Measurements from ENCODE around the gene SLC15A1. TPM values are rescaled to one million over a fixed set of nuclear protein-coding genes. Genes with fewer than 3 reads are reported as not detected.

The SLC15A1 gene
- total RNA-seq, 2 experiments from 2014 or later: not detected

DNA sequence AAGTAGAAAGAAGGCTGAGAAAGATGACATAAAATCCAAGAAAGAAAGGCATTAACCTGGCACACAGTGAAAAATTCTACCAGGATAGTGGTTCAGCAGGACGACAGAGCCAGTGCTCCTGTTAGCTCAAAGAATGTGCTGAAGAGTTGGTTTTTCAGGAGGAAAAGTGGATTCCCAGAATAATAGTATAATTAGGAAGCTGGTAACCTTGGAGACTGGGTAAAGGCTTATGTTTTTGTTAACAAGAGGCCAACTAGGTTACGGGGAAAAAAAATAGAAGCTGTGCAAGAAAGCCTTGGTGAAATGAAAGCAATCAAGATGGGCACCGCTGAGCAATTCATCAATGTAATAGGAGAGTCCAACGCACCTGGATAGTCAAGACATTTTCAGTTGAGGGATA is 54.7 kb downstream of the SLC15A1 start:
- no peak overlapping the region for H3K27ac Mint-ChIP-seq
- CTCF ChIA-PET: no interaction called here
- H3K4me1 Mint-ChIP-seq: no peaks in the 10 kb centered on the region
- H3K36me3 Mint-ChIP-seq (ENCODE audit: low read depth): no peaks in the 10 kb centered on the region
- POLR2A ChIA-PET: no interaction called here
- no peak for DNase-seq
- H3K4me3 Mint-ChIP-seq: no peak overlapping the region
- no peaks in the 10 kb centered on the region for H3K9me3 Mint-ChIP-seq
- H3K27me3 Mint-ChIP-seq: peaks cover 17% of the 10 kb centered on the region

DNA sequence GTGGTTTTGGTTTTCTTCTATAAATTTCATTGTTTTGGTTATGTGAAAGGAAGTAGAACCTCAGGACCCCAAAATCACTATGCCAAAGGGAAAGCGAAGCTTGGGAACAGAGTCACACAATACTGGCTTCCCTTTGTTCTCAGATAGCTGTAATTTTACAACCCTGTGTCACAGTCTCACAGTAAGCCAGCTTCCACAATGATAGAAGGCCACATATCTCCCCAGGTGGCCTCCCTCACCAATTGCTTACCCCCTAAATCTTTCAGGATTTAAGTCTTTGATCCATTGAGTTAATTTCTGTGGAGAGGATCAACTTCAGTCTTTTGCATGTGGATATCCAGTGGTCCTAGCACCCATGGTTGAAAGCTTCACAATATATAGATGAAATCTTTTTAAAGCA is 58.7 kb downstream of the SLC15A1 start:
- CTCF ChIA-PET: no interaction called here
- Mint-ChIP-seq H3K36me3 (ENCODE audit: low read depth) (no peaks in the 10 kb centered on the region), H3K27me3 (peaks cover 3% of the 10 kb centered on the region), H3K27ac (no peak overlapping the region), H3K9me3 (no peaks in the 10 kb centered on the region), H3K4me1 (no peaks in the 10 kb centered on the region), H3K4me3 (no peak overlapping the region)
- POLR2A ChIA-PET: no interaction called here
- DNase-seq: no peak

GRCh38 chr13:98691360-98691759 is 61.1 kb downstream of the SLC15A1 start:
- Mint-ChIP-seq H3K4me1 (no peaks in the 10 kb centered on the region), H3K27me3 (peaks cover 4% of the 10 kb centered on the region), H3K9me3 (no peaks in the 10 kb centered on the region), H3K4me3 (no peak overlapping the region), H3K36me3 (ENCODE audit: low read depth) (no peaks in the 10 kb centered on the region), H3K27ac (no peak overlapping the region)
- DNase-seq: no peak
- CTCF ChIA-PET: no interaction called here
- POLR2A ChIA-PET: no interaction called here

- Mint-ChIP-seq H3K27ac (no peak overlapping the region), H3K27me3 (peaks cover 7% of the 10 kb centered on the region)
- CTCF ChIA-PET: no interaction called here
Observed at GRCh38 chr13:98690348-98691022, 62.0 kb downstream of the SLC15A1 start.

GRCh38 chr13:98689347-98689968 is 63.0 kb downstream of the SLC15A1 start:
- Mint-ChIP-seq H3K4me3 (no peak overlapping the region), H3K27me3 (peaks cover 11% of the 10 kb centered on the region), H3K36me3 (ENCODE audit: low read depth) (no peaks in the 10 kb centered on the region), H3K4me1 (no peaks in the 10 kb centered on the region), H3K9me3 (no peaks in the 10 kb centered on the region), H3K27ac (no peak overlapping the region)
- ChIA-PET POLR2A (no interaction called here), CTCF (interaction anchor here (0.8 kb wide), 1 partner anchor 18 kb away, joined by 3 read pairs; no protein-coding TSS in a partner anchor)
- DNase-seq: no peak

More at GRCh38 chr13:98690348-98691022, 62.0 kb downstream of the SLC15A1 start:
- no peaks in the 10 kb centered on the region for H3K4me1 Mint-ChIP-seq
- H3K4me3 Mint-ChIP-seq: no peak overlapping the region
- POLR2A ChIA-PET: no interaction called here
- H3K9me3 Mint-ChIP-seq: no peaks in the 10 kb centered on the region
- DNase-seq: no peak
- no peaks in the 10 kb centered on the region for H3K36me3 Mint-ChIP-seq (ENCODE audit: low read depth)

DNA sequence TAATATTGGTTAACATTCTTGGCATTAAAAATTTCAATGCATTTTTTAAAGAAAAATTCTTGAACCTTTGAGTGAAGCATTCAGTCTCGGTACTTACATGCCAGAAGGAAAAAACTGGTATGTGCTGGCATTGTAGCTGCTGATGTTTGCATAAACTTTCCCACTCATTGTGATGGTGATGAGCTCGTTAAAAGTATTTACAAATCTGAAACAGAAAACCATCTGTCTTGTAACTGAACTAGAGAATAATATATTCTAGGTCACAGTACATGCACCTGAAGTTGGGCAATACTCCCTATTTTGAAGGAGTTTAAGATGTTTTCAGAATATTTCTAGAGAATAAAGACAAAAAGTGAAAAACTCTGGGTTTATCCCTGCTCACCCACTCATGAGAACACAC is 64.1 kb downstream of the SLC15A1 start:
- ChIA-PET POLR2A (no interaction called here), CTCF (interaction anchor here (1.0 to 1.2 kb wide), 2 partner anchors 154 to 343 kb away, joined by 3 read pairs; no protein-coding TSS in a partner anchor)
- Mint-ChIP-seq H3K4me3 (no peak overlapping the region), H3K27ac (no peak overlapping the region), H3K27me3 (peaks cover 11% of the 10 kb centered on the region), H3K36me3 (ENCODE audit: low read depth) (no peaks in the 10 kb centered on the region), H3K9me3 (no peaks in the 10 kb centered on the region), H3K4me1 (no peaks in the 10 kb centered on the region)
- no peak for DNase-seq

- Mint-ChIP-seq H3K4me1 (no peaks in the 10 kb centered on the region), H3K27me3 (peaks cover 11% of the 10 kb centered on the region), H3K36me3 (ENCODE audit: low read depth) (no peaks in the 10 kb centered on the region), H3K9me3 (no peaks in the 10 kb centered on the region), H3K27ac (no peak overlapping the region), H3K4me3 (no peak overlapping the region)
- CTCF ChIA-PET: interaction anchor here (2.0 kb wide), 1 partner anchor 14 kb away, joined by 6 read pairs; no protein-coding TSS in a partner anchor
- DNase-seq: no peak
- POLR2A ChIA-PET: no interaction called here
Observed at GRCh38 chr13:98687319-98687718, 65.2 kb downstream of the SLC15A1 start.

DNA sequence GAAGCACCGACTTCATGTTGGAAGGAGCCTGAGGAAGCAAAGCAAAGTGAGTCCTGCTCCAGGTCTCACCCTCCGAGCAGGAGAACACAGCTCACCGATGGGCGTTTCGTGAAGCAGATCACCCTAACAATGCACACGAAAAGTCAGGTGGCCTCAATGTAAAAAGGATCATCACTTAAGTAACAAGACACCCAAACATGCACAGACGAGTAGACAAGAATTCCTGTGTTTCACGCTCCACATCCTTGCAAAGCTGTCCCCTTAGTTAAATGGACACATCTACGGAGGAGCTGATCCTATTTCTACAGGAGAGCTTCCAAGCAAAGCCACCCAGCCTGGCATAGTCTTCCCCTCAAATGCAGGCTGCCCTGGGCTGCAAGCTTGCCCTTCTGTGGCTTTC is 66.2 kb downstream of the SLC15A1 start:
- POLR2A ChIA-PET: no interaction called here
- Mint-ChIP-seq H3K27ac (no peak overlapping the region), H3K4me3 (no peak overlapping the region), H3K36me3 (ENCODE audit: low read depth) (no peaks in the 10 kb centered on the region), H3K9me3 (no peaks in the 10 kb centered on the region), H3K4me1 (no peaks in the 10 kb centered on the region), H3K27me3 (peaks cover 13% of the 10 kb centered on the region)
- CTCF ChIA-PET: interaction anchor here (0.6 to 2.0 kb wide), 2 partner anchors 13 to 319 kb away, joined by 4 to 6 read pairs; no protein-coding TSS in a partner anchor
- DNase-seq: no peak

- Mint-ChIP-seq H3K4me1 (no peaks in the 10 kb centered on the region), H3K4me3 (no peak overlapping the region), H3K36me3 (ENCODE audit: low read depth) (no peaks in the 10 kb centered on the region), H3K9me3 (no peaks in the 10 kb centered on the region), H3K27me3 (peaks cover 14% of the 10 kb centered on the region), H3K27ac (no peak overlapping the region)
- CTCF ChIA-PET: interaction anchor here (1.0 to 2.0 kb wide), 2 partner anchors 12 to 239 kb away, joined by 3 to 6 read pairs; no protein-coding TSS in a partner anchor
- POLR2A ChIA-PET: no interaction called here
- DNase-seq: no peak
Observed at GRCh38 chr13:98685146-98685545, 67.3 kb downstream of the SLC15A1 start.

DNA sequence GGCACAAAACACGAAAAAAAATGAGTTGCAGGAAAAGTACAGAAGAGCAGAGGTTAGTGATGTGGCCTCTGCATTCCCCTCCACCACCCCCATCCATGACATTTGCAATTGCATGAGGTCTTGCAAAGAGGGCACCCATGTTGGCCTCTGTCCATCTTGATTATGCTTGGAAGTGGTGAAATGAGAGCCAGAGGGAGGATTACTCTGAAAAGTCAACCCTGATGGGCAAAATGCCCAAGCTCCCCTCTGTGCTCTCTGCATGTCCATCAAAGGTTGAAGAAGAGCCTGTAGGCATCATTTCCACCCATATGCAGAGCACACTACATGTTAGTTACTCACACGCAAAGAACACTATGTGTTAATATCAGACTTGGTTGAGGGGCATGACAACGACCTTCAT is 71.4 kb downstream of the SLC15A1 start:
- H3K9me3 Mint-ChIP-seq: no peaks in the 10 kb centered on the region
- peaks cover 8% of the 10 kb centered on the region for H3K27me3 Mint-ChIP-seq
- no peak overlapping the region for H3K4me3 Mint-ChIP-seq
- no peaks in the 10 kb centered on the region for H3K4me1 Mint-ChIP-seq
- ChIA-PET CTCF (no interaction called here), POLR2A (no interaction called here)
- H3K27ac Mint-ChIP-seq: no peak overlapping the region
- no peak for DNase-seq
- H3K36me3 Mint-ChIP-seq (ENCODE audit: low read depth): no peaks in the 10 kb centered on the region

GRCh38 chr13:98678741-98679140 is 73.7 kb downstream of the SLC15A1 start:
- DNase-seq: no peak
- no peak overlapping the region for H3K4me3 Mint-ChIP-seq
- POLR2A ChIA-PET: no interaction called here
- H3K4me1 Mint-ChIP-seq: peaks cover 2% of the 10 kb centered on the region
- peaks cover 3% of the 10 kb centered on the region for H3K27me3 Mint-ChIP-seq
- no peaks in the 10 kb centered on the region for H3K36me3 Mint-ChIP-seq (ENCODE audit: low read depth)
- no peak overlapping the region for H3K27ac Mint-ChIP-seq
- CTCF ChIA-PET: no interaction called here
- H3K9me3 Mint-ChIP-seq: no peaks in the 10 kb centered on the region

- Mint-ChIP-seq H3K36me3 (ENCODE audit: low read depth) (no peaks in the 10 kb centered on the region), H3K27me3 (peaks cover 3% of the 10 kb centered on the region), H3K4me3 (no peak overlapping the region), H3K4me1 (peaks cover 3% of the 10 kb centered on the region), H3K9me3 (no peaks in the 10 kb centered on the region), H3K27ac (no peak overlapping the region)
- POLR2A ChIA-PET: no interaction called here
- no peak for DNase-seq
- CTCF ChIA-PET: no interaction called here
Observed at GRCh38 chr13:98677398-98677797, 75.1 kb downstream of the SLC15A1 start.

DNA sequence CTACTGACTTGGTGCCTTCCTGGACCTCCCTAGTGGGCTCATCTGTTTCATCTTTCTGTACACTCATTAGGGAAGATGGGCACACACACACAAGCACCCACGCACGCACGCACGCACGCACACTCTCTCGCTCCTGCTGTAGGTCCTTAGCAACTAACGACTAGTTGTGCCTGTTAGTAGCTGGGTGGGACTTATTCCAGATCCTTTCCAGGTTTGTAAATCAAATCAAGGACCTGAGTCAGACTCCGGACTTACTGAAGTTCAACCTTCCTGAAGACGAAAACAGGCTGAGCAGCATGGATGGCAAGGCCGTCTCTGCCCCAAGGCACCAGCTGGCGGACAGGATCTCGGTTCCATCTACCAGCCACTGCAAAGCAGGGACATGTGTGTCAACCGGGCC is 76.2 kb downstream of the SLC15A1 start:
- no peak for DNase-seq
- no peaks in the 10 kb centered on the region for H3K9me3 Mint-ChIP-seq
- no peak overlapping the region for H3K27ac Mint-ChIP-seq
- no peaks in the 10 kb centered on the region for H3K36me3 Mint-ChIP-seq (ENCODE audit: low read depth)
- peaks cover 2% of the 10 kb centered on the region for H3K27me3 Mint-ChIP-seq
- ChIA-PET CTCF (no interaction called here), POLR2A (no interaction called here)
- H3K4me3 Mint-ChIP-seq: no peak overlapping the region
- H3K4me1 Mint-ChIP-seq: peaks cover 3% of the 10 kb centered on the region

GRCh38 chr13:98675837-98676236 is 76.6 kb downstream of the SLC15A1 start:
- Mint-ChIP-seq H3K9me3 (no peaks in the 10 kb centered on the region), H3K27me3 (no peaks in the 10 kb centered on the region), H3K4me1 (peaks cover 3% of the 10 kb centered on the region), H3K4me3 (no peak overlapping the region), H3K36me3 (ENCODE audit: low read depth) (no peaks in the 10 kb centered on the region), H3K27ac (no peak overlapping the region)
- no peak for DNase-seq
- POLR2A ChIA-PET: no interaction called here
- CTCF ChIA-PET: no interaction called here

Data from activated CD4-positive, alpha-beta memory T cell treated with anti-CD3 and anti-CD28 coated beads, Interleukin-2, amount 10 ng/mL, durations not matched to agents 7 days and 5 days (primary cell).